COR-L47 (cell line): ENCODE results near the gene IL3RA.
"Not testable (repeated sequence)": the region's sequence is repeated elsewhere in the genome, so short reads cannot be mapped to it uniquely, and the experiment has no call there.

Experiments
- DNase-seq: peaks from one replicate; lab custom pipeline; 2025; lab: John Stamatoyannopoulos, UW

Gene IL3RA

DNA sequence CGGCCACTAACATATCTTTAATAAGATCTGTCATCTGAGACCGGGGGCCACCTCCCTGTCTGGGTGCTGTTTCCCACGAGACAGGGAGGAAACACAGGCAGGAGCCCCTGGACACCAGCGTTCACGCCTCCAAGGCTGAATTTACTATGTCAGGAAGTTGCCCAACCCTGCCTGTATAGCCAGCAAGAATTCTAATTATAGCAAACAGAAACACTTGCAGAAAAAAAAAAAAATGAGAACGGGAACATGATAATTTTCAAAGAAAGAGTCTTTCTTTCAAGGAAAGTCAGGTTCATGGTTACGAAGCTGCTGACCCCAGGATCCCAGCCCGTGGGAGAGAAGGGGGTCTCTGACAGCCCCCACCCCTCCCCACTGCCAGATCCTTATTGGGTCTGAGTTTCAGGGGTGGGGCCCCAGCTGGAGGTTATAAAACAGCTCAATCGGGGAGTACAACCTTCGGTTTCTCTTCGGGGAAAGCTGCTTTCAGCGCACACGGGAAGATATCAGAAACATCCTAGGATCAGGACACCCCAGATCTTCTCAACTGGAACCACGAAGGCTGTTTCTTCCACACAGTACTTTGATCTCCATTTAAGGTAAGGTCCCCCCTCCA lies at the start of gene IL3RA:
IL3RA (plus strand) TSS at position 455 of the 613 bp plus-strand sequence. CDS start 4,981 bp downstream, outside the sequence.
- no peak for DNase-seq

DNA sequence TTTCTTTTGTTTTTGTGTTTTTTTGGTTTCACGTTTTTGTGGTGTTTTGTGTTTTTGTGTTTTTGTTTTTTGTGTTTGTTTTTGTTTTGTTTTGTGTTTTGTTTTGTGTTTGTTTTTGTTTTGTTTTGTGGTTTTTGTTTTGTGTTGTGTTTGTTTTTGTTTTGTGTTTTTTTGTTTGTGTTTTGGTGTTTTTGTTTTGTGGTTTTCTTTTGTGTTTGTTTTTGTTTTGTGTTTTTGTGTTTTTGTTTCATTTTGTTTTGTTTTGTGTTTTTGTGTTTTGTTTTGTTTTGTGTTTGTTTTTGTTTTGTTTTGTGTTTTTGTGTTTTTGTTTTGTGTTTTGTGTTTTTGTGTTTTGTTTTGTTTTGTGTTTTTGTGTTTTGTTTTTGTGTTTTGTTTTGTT lies 47.0 kb upstream of the IL3RA start:
- no peak for DNase-seq

DNA sequence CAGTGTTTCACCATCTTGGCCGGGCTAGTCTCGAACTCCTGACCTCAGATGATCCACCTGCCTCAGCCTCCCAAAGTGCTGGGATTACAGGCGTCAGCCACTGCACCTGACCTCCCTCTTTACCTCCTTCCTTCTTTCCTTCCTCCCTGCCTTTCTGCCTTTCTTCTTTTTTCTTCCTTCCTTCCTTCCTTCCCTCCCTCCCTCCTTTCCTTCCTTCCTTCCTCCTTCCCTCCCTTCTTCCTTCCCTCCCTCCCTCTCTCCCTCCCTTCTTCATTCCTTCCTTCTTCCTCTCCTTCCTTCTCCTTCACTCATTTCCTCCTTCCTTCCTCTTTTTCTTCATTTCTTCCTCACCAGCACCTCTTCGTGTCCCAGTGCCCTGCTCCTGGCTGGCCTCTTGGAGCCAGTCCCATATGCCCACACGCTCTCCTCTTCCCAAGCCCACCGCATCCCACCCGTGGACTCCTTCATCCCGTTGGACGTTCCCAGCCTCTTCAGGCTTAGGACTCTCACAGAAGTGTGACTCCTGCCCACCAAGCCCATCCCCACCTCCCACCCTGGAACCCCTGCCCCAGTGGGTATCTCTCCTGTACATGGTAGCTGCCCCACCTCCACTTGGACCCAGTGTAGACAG lies 45.4 kb upstream of the IL3RA start:
- DNase-seq = no peak

DNA sequence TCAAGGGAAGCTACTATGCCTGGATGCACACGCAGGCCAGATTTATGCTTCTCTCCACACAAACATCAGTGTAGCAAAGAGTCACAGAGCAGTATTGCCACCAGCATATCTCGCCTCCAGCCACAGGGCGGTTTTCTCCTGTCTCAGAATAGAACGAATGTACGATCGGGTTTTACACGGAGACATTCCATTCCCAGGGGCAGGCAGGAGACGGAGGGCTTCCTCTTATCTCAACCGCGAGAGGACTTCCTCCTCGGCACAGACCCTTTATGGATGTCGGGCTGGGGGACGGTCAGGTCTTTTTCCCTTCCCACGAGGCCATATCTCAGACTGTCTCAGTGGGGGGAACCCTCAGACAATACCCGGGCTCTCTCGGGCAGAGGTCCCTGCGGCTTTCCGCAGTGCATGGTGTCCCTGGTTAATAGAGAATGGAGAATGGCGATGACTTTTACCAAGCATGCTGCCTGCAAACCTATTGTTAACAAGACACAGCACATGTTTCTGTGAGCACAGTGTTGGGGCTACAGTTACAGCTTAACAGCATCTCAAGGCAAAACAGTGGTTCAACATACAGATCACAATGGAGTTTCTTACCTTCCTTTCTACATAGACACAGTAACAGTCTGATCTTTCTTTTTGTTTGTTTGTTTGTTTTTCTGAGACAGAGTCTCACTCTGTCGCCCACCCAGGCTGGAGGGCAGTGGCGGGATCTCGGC lies 43.9 kb upstream of the IL3RA start:
- DNase-seq = no peak

DNA sequence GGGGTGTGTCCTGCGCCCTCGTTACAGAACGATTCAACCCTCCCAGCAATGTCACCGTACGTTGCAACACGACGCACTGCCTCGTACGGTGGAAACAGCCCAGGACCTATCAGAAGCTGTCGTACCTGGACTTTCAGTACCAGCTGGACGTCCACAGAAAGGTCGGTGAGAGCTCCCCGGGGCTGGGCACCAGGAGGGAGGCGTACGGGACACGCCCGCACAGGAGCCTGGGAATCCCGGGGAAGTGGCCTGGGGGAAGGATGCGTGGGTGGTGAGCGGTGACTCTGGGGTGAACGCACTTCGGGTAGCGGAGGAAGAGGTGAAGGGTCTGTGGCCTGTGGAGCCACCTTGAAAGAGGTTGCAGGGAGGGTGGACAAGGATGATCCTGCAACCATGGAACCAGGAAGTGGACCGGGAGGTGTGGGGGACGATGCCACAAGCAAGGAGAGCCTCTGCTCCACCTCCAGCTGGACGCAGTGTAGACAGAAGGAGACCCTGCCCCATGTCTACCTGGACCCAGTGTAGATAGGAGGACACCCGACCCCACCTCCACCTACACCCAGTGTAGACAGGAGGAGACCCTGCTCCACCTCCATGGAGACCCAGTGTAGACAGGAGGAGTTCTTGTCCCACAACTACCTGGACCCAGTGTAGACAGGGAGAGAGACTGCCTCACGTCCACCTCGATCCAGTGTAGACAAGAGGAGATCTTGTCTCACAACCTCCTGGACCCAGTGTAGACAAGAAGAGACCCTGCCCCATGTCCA lies 42.1 kb upstream of the IL3RA start:
- DNase-seq = no peak

DNA sequence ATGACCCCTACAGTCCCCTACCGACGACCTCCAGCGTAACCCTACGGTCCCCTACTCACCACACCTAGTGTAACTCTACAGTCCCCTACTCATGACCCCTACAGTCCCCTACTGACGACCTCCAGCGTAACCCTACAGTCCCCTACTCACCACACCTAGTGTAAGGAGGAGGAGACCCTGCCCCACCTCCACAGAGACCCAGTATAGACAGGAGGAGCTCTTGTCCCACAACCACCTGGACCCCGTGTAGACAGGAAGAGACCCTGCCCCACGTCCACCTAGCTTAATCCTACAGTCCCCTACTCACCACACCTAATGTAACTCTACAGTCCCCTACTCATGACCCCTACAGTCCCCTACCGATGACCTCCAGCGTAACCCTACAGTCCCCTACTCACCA lies 41.0 kb upstream of the IL3RA start:
- DNase-seq = no peak

DNA sequence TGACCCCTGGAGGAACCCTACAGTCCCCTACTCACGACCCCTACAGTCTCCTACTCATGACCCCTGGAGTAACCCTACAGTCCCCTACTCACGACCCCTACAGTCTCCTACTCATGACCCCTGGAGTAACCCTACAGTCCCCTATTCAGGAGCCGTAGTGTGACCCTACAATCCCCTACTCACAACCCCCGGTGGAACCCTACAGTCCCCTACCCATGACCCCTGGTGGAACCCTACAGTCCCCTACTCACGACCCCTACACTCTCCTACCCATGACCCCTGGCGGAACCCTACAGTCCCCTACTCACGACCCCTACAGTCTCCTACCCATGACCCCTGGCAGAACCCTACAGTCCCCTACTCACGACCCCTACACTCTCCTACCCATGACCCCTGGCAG lies 39.0 kb upstream of the IL3RA start:
- not testable (repeated sequence) for DNase-seq

DNA sequence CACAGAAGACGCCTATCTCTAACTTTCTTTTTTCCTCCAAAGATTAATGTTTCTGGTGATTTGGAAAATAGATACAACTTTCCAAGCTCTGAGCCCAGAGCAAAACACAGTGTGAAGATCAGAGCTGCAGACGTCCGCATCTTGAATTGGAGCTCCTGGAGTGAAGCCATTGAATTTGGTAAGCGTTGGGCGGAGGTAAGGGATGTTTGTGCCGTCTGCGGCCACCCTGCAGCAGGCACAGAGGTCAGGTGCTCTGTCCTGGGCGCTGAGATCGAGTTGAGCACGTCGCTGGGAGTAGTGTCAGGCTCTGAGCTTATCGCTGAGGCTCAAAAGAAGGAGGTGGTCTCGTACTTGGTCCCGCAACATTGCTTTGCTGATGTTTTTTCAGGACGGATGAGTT lies 36.1 kb upstream of the IL3RA start:
- DNase-seq = no peak

DNA sequence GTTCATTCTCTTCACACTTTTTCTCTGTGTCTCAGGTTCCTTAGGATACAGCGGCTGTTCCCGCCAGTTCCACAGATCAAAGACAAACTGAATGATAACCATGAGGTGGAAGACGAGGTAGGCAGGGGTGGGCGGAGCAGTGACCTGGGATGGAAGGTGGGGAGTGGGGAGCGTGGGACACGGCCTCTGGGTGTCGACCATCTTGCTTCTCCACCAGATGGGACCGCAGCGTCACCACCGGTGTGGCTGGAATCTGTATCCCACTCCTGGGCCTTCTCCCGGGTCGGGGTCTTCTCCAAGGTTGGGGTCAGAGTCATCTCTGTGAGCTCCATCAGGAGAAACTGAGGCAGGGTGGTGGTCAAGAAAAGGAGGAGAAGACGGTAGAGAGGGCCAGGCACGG lies 31.2 kb upstream of the IL3RA start:
- DNase-seq = no peak

DNA sequence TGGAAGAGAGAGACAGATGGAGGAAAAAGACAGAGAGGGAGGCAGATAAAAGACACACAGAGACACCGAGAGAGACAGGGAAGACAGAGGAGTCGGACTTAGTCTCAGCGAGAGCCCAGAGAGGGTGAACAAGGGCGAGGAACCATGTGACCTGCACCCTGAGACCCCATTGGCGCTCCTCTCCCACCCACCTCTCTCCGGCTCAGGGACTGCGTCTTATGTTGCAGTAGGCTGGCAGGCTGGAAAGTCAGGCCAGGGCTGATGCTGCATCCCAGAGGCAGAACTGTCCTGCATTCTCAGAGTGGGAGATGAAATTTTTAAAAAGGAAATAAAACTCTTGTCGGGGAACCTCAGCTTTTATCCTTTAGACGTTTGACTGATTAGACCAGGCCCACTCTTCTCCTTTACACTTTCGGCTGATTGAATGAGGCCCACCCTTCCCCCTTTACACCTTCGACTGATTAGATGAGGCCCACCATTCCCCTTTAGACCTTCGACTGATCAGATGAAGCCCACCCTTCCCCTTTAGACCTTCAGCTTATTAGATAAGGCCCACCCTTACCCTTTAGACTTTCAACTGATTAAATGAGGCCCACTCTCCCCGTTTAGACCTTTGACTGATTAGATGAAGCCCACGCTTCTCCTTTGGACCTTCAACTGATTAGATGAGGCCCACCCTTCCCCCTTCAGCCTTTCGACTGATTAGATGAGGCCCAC lies 29.5 kb upstream of the IL3RA start:
- no peak for DNase-seq

DNA sequence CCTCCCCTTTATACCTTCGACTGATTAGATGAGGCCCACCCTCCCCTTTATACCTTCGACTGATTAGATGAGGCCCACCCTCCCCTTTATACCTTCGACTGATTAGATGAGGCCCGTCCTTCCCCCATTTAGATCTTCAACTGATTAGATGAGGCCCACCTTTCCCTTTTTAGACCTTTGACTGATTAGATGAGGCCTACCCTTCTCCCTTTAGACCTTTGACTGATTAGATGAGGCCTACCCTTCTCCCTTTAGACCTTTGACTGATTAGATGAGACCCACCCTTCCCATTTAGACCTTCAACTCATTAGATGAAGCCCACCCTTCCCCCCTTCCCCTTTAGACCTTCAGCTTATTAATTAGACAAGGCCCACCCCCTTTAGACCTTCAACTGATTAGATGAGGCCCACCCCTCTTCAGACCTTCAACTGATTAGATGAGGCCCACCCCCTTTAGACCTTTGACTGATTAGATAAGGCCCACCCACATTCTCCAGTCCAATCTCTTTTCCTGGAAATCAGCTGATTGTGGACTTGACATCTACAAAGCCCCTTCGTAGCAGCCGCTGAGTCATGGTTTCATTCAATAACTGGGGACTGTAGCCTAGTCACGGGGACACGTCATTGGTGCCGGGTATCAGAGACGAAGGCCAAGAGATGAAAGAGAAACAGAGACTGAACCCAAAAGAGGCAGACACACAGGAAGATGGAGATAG lies 28.8 kb upstream of the IL3RA start:
- DNase-seq = no peak

DNA sequence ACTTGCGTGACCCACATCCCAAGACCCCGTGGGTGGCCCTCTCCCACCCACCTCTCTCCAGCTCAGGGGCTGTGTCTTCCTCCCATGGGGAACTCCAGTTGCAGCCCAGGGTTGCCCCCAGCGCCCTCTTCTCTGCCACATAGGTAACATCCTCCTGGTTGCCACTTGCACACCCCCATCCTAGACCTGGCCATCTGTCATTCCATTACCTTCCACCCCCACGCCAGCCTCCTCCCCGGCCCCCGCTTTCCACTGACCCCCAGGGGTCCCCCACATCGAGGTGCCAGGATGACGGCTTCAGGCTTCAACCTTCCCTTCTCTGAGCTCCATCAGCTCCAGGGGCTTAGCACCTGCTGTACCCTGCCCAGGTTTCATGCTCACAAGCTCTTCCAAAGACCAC lies 28.1 kb upstream of the IL3RA start:
- no peak for DNase-seq

DNA sequence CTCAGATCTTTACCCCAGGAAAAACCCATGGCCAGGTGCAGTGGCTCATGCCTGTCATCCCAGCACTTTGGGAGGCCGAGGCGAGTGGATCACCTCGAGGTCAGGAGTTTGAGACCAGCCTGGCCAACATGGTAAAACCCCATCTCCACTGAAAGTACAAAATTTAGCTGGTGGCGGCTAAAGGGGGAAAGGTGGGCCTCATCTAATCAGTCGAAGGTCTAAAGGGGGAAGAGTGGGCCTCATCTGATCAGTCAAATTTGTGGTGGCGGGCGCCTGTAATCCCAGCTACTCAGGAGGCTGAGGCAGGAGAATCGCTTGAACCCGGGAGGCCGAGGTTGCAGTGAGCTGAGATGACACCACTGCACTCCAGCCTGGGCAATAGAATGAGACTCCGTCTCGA lies 27.7 kb upstream of the IL3RA start:
- DNase-seq = not testable (repeated sequence)

DNA sequence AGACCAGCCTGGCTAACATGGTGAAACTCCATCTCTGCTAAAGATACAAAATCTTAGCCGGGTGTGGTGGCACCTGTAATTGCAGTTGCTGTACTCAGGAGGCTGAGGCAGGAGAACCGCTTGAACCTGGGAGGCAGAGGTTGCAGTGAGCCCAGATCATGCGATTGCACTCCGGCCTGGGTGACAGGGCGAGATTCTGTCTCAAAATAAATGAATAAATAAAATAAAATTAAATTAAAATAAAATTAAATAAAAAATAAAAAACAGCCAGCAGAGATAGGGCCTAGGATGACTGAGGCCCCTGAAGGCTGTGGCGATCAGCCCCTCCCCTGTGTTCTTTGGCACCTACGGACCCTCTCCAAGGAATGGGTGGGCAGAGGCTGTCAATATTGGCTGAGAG lies 22.8 kb upstream of the IL3RA start:
- no peak for DNase-seq

DNA sequence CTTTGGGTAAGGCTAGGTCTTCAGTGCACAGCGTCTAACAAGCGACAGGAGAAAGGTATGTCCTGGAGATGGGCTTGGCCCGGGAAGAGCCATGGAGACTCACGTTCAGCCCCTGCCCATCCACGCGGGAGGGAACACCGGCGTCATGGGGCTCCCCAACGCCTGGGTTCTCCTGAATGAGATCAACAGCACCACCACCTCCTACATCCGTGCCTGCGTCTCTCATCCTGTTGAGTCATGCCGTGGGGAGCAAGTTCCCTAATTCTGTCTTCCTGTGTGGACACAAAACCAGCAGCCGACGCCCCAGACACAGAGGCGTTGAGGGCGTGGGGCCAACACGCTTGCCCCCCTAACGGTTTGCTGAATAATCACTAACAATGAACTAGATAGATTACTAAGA lies 20.1 kb upstream of the IL3RA start:
- no peak for DNase-seq

DNA sequence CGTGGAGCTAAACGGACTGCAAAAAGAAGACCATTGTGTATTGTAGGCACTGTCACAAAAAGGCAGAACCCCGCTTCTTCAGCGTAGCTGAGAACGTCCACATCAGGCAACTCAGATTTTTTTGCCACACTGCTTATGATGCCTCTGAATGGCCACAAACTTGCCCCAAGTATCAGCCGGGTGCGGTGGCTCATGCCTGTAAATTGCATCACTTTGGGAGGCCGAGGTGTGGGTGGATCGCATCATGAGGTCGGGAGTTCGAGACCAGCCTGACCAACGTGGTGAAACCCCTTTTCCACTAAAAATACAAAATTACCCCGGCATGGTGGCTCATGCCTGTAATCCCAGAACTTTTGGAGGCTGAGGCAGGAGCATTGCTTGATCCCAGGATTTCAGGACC lies 14.9 kb upstream of the IL3RA start:
- no peak for DNase-seq

DNA sequence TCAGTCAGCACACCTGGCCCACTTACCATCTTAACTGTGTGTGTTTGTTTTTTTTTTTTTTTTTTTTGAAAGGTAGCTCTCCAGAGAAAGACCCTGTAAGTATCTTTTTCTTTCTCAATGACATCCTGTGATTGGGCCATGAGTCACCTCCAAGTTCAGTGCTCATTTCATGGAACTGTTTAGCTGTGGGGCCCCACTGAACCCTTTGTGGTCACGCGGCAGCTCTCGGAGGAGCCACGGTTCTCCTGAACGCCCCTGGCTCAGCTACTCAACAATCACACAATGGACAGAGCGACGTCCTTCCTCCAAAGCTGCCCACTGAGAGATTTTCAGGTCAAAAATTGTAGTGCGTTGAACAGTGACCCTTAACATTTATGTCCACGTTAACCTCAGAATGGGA lies 14.2 kb upstream of the IL3RA start:
- DNase-seq = no peak

DNA sequence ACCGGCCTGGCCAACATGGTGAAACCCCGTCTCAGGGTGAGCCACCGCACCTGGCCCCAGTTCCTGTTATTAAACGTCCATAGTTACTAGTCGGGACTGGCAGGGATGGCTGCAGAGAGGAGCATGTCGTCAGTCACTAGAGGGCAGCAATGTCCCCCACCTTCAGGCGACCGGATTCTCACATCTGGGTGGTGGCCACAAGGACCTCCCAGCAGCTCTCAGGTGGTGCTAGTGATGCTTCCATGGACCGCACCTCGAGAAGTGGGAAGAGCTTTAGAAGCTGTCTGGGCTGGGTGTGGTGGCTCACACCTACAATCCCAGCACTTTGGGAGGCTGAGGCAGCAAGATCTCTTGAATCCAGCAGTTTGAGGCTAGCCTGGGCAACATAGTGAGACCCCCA lies 13.3 kb upstream of the IL3RA start:
- no peak for DNase-seq

DNA sequence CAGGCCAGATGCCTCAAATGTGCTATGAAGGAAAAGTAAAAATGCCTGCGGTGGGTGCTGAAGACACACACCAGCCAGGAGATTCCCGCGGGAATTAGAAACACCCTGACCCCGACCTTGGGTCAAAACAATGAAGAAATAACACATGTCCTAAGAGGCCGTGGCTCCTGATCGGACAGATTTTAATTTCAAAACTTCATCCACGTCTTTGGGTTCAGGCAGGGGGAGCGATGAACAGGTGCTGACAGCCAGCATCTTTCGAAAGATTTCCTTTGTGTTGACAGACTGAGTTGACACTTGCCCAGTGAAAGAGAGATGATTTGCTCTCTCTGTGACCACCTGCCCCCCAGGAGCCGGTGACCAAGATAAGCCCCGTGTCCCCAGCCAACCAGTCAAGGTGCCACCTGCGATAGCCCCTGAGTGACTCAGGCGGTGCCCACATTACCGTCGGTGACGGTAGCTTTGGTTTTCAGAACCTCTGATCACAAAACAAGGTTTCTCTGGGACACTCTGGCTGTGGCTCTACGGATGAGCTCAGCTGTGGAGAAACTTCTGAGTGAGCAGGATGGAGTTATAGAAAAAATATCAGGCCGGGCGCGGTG lies 11.0 kb upstream of the IL3RA start:
- DNase-seq = no peak

DNA sequence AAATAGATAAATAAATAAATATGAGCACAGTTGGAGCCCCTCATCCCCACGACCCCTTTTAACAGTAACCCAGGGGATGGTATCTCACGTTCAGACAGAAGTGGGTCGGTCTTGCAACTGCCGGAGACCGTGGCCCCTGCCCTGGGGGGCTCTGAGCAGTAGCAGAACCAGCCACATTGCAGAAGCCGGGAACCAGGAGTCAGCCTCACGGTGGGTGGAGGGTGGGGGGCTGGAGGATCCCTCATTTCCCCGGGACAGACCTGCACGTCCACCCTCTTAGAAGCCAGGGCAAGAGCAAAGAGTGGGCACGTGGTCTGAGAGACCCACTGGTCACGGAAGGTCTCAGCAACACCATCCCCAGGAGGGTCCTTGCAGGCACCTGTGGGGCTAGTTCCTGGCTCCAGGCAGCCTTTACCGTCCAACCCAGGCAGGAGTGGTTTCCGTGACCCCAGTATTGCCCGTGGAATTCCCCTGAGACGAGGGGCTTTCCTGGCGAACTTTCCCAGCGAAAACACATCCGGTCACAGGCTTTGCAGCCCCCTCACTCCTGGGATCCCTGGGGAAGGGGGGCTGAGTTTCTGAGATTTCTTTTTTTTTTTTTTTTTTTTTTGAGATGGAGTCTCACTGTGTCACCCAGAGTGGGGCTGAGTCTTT lies 8.8 kb upstream of the IL3RA start:
- DNase-seq = no peak

DNA sequence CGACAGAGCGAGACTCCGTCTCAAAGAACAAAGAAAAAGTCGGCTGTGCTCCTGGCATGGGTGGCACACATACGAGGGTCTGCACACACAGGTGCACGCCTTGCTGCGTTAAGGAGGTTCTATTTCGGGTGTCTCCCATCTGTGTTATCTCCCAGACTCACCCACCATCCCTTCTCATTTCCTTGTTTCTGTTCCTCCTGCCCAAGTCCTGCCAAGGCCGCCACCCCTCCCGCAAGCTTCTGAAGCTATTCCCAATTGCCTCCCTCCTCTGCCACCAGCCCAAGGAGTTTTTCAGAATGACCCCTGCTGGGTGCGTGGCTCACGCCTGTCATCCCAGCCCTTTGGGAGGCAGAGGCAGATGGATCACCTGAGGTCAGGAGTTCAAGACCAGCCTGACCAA lies 6.0 kb upstream of the IL3RA start:
- no peak for DNase-seq
